HG03520 (cell line): ENCODE results near the gene MS4A4A.
"Not testable (repeated sequence)": the region's sequence is repeated elsewhere in the genome, so short reads cannot be mapped to it uniquely, and the experiment has no call there.

Source experiments
- ATAC-seq: cut with Tn5 transposase; IDR thresholded peaks from one replicate; pipeline ENCODE4 v1.9.1; 2021; ENCODE audit warnings: mild to moderate bottlenecking, moderate library complexity; ENCODE audit not compliant: unreplicated experiment

MS4A4A gene

GRCh38 chr11:60301884-60302283 is 21.4 kb downstream of the MS4A4A start:
- ATAC-seq: not testable (repeated sequence)

- ATAC-seq: no peak
Measured at GRCh38 chr11:60303661-60304060, 23.2 kb downstream of the MS4A4A start.

GRCh38 chr11:60305906-60306619 is 25.6 kb downstream of the MS4A4A start:
- no peak for ATAC-seq

- ATAC-seq: no peak
Measured at GRCh38 chr11:60307507-60308195, 27.2 kb downstream of the MS4A4A start.

GRCh38 chr11:60310407-60310998 is 30.0 kb downstream of the MS4A4A start:
- peak; percentile 49 for ATAC-seq

- no peak for ATAC-seq
Measured at GRCh38 chr11:60314635-60315321, 34.3 kb downstream of the MS4A4A start.

GRCh38 chr11:60315871-60316270 is 35.4 kb downstream of the MS4A4A start:
- no peak for ATAC-seq

GRCh38 chr11:60316317-60316716 is 35.9 kb downstream of the MS4A4A start:
- no peak for ATAC-seq

GRCh38 chr11:60318726-60319125 is 38.3 kb downstream of the MS4A4A start:
- ATAC-seq: no peak

- ATAC-seq: no peak
Measured at GRCh38 chr11:60321051-60321450, 40.6 kb downstream of the MS4A4A start.

GRCh38 chr11:60326955-60327354 is 46.5 kb downstream of the MS4A4A start, which contains the start of gene MS4A6E:
Gene MS4A6E, plus strand, starts transcription at chr11:60327255. Its CDS starts 7,641 bp downstream, at chr11:60334896.
- no peak for ATAC-seq

- no peak for ATAC-seq
Measured at GRCh38 chr11:60328460-60328859, 48.0 kb downstream of the MS4A4A start.

GRCh38 chr11:60332846-60333245 is 52.4 kb downstream of the MS4A4A start:
- ATAC-seq: no peak

GRCh38 chr11:60334005-60334620 is 53.6 kb downstream of the MS4A4A start:
- no peak for ATAC-seq

GRCh38 chr11:60336767-60337391 is 56.4 kb downstream of the MS4A4A start:
- ATAC-seq: no peak

- no peak for ATAC-seq
Measured at GRCh38 chr11:60338053-60338452, 57.6 kb downstream of the MS4A4A start.

GRCh38 chr11:60339356-60339755 is 58.9 kb downstream of the MS4A4A start:
- no peak for ATAC-seq

GRCh38 chr11:60343094-60343704 is 62.7 kb downstream of the MS4A4A start:
- no peak for ATAC-seq

- no peak for ATAC-seq
Measured at GRCh38 chr11:60344146-60344545, 63.7 kb downstream of the MS4A4A start.

- ATAC-seq: no peak
Measured at GRCh38 chr11:60345489-60345888, 65.0 kb downstream of the MS4A4A start.
